Myocyte (in vitro differentiated cells): ENCODE results near the gene SRSF6. TPM values are rescaled to one million over a fixed set of nuclear protein-coding genes. Genes with fewer than 3 reads are reported as not detected.
"Not testable (repeated sequence)": the region's sequence is repeated elsewhere in the genome, so short reads cannot be mapped to it uniquely, and the experiment has no call there.

ENCODE experiments used
- DNase-seq: peaks from one replicate; pipeline ENCODE4 v3.0.0-alpha.2; 2012; ENCODE audit warnings: low read depth
- total RNA-seq: library from RNA; depleted of rRNA; stranded (reverse); fragments of >200 nt; gene quantifications from 2 replicates; pipeline ENCODE4 v1.2.3, GENCODE V29; 2014

The SRSF6 gene
- total RNA-seq, 1 donor from 2014 or later = 39.6 TPM

- no peak for DNase-seq
Measured at GRCh38 chr20:43473381-43473704, 15.6 kb downstream of the SRSF6 start.

GRCh38 chr20:43477193-43477592 is 19.5 kb downstream of the SRSF6 start:
- peak; percentile 58 for DNase-seq

GRCh38 chr20:43477619-43478018 is 19.9 kb downstream of the SRSF6 start:
- DNase-seq = peak; percentile 47

GRCh38 chr20:43490038-43490437 is 32.3 kb downstream of the SRSF6 start:
- no peak for DNase-seq

GRCh38 chr20:43492101-43492500 is 34.4 kb downstream of the SRSF6 start:
- DNase-seq = no peak

GRCh38 chr20:43495388-43495787 is 37.7 kb downstream of the SRSF6 start:
- no peak for DNase-seq

- DNase-seq = not testable (repeated sequence)
Measured at GRCh38 chr20:43502021-43502420, 44.3 kb downstream of the SRSF6 start.

- DNase-seq = no peak
Measured at GRCh38 chr20:43506238-43506637, 48.5 kb downstream of the SRSF6 start.

GRCh38 chr20:43507150-43508080 is 49.7 kb downstream of the SRSF6 start, which contains the start of gene L3MBTL1:
L3MBTL1 (plus strand) TSS chr20:43507697; CDS start chr20:43513504, 5,807 bp downstream.
- DNase-seq = no peak

GRCh38 chr20:43508106-43508505 is 50.4 kb downstream of the SRSF6 start:
- no peak for DNase-seq

GRCh38 chr20:43508604-43509040 is 50.9 kb downstream of the SRSF6 start:
- DNase-seq = no peak

- no peak for DNase-seq
Measured at GRCh38 chr20:43511879-43512278, 54.2 kb downstream of the SRSF6 start.

- DNase-seq = no peak
Measured at GRCh38 chr20:43513372-43513930, 55.8 kb downstream of the SRSF6 start.

Other genes with a start within 250 kb of the SRSF6 start
- 8.3 and 22.9 TPM in 2 replicates for gene L3MBTL1, start 49.8 kb downstream of the SRSF6 start, total RNA-seq
- gene SGK2, start 101.1 kb downstream of the SRSF6 start, total RNA-seq = 0.19 and 1.7 TPM in 2 replicates
- gene IFT52, start 133.0 kb downstream of the SRSF6 start, total RNA-seq = 13.6 and 17.4 TPM in 2 replicates
- gene MYBL2, start 209.2 kb downstream of the SRSF6 start, total RNA-seq = 0.16 and 0.21 TPM in 2 replicates